ENCODE data around the gene NSUN7.
"Not testable (repeated sequence)": the region's sequence is repeated elsewhere in the genome, so short reads cannot be mapped to it uniquely, and the experiment has no call there.

The NSUN7 gene

DNA sequence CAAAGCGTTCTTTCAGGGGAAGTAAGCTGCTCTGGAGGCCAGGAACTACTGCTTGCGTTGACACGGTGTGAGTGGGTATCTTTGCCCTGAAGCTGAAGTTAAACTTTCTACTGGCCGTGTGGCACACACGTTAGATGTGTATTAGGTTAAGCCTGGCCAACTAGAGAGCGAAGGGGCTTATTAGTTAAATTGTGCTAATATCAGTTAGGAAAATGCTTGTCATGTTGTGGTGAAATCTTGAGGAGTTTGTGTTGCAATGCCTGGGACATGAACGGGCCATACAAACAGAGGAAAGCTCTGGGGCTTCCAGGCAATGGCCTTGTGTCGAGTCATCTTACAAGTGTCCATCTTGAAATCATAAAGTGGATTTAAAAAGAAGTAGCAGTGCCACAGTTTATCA lies 62.6 kb downstream of the NSUN7 start:
- no peaks in the 10 kb centered on the region for H3K4me1 ChIP-seq
- H3K27me3 ChIP-seq, result no peaks in the 10 kb centered on the region
- no peaks in the 10 kb centered on the region for H3K9me3 ChIP-seq
- DNase-seq, result no peak
- TF ChIP-seq, protein P1, sequence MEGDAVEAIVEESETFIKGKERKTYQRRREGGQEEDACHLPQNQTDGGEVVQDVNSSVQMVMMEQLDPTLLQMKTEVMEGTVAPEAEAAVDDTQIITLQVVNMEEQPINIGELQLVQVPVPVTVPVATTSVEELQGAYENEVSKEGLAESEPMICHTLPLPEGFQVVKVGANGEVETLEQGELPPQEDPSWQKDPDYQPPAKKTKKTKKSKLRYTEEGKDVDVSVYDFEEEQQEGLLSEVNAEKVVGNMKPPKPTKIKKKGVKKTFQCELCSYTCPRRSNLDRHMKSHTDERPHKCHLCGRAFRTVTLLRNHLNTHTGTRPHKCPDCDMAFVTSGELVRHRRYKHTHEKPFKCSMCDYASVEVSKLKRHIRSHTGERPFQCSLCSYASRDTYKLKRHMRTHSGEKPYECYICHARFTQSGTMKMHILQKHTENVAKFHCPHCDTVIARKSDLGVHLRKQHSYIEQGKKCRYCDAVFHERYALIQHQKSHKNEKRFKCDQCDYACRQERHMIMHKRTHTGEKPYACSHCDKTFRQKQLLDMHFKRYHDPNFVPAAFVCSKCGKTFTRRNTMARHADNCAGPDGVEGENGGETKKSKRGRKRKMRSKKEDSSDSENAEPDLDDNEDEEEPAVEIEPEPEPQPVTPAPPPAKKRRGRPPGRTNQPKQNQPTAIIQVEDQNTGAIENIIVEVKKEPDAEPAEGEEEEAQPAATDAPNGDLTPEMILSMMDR (IDR thresholded peaks at IDR 0.05; ENCODE audit: low read depth, low read length), result no peak
- no peaks in the 10 kb centered on the region for H3K36me3 ChIP-seq
- no peak overlapping the region for H3K4me3 ChIP-seq (ENCODE audit: low read depth, low read length)

DNA sequence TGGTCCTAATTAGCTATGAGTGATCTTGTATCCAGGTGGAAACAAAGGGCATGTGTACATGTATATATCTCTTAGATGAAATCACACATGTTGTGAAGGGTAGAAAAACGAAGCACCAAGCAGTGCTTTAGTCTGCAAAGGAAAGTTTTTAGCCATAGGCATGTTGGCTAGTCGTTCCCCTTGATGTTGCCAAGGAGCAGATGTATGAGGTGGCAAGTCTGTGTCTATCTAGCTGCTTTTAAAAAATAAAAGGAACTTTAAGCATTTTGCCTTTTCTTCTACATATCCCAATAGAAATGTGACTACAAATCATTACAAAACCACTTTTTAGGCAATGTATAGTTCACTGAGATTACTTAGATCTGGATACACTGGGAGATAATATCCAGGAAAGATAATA lies 63.1 kb downstream of the NSUN7 start:
- Histone ChIP-seq H3K36me3 (no peaks in the 10 kb centered on the region), H3K27me3 (no peaks in the 10 kb centered on the region), H3K4me1 (no peaks in the 10 kb centered on the region), H3K9me3 (no peaks in the 10 kb centered on the region), H3K4me3 (ENCODE audit: low read depth, low read length) (no peak overlapping the region)
- no peak for DNase-seq
- TF ChIP-seq, protein P1 (IDR thresholded peaks at IDR 0.05; ENCODE audit: low read depth, low read length), result no peak

DNA sequence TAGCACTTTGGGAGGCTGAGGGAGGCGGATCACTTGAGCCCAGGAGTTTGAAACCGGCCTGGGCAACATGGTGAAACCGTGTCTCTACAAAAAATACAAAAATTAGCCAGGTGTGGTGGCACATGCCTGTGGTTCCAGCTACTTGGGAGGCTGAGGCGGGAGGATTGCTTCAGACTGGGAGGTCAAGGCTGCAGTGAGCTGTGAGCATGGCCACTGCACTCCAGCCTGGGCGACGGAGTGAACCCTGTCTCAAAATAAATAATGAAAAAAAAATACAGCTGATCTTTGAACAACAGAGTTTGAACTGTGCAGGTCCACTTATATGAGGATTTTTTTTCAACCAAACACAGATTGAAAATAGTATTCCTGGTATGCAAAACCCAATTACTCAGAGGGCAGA lies 67.4 kb downstream of the NSUN7 start:
- not testable (repeated sequence) for H3K27me3 ChIP-seq; H3K36me3 ChIP-seq; H3K4me1 ChIP-seq; DNase-seq; H3K9me3 ChIP-seq; H3K4me3 ChIP-seq (ENCODE audit: low read depth, low read length)

DNA sequence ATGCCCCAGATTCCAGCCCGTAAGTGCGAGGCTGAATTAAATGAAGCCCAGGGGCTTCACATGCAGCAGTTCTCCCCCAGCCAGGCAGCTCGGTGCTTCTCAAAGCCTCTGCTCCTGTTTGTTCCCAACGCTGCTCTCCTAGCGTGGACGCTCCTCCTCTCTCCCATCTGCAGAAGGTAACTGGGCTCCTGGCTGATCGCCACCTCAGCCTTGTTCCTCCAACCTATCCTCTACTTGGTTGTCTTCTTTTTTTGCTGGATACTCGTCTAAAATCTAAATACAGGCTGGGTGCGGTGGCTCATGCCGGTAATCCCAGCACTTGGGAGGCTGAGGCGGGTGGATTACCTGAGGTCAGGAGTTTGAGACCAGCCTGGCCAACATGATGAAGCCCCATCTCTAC lies 70.3 kb downstream of the NSUN7 start:
- Histone ChIP-seq H3K9me3 (no peaks in the 10 kb centered on the region), H3K4me1 (no peaks in the 10 kb centered on the region), H3K4me3 (ENCODE audit: low read depth, low read length) (no peak overlapping the region), H3K27me3 (no peaks in the 10 kb centered on the region), H3K36me3 (no peaks in the 10 kb centered on the region)
- no peak for DNase-seq
- TF ChIP-seq, protein P1 (IDR thresholded peaks at IDR 0.05; ENCODE audit: low read depth, low read length), result no peak

DNA sequence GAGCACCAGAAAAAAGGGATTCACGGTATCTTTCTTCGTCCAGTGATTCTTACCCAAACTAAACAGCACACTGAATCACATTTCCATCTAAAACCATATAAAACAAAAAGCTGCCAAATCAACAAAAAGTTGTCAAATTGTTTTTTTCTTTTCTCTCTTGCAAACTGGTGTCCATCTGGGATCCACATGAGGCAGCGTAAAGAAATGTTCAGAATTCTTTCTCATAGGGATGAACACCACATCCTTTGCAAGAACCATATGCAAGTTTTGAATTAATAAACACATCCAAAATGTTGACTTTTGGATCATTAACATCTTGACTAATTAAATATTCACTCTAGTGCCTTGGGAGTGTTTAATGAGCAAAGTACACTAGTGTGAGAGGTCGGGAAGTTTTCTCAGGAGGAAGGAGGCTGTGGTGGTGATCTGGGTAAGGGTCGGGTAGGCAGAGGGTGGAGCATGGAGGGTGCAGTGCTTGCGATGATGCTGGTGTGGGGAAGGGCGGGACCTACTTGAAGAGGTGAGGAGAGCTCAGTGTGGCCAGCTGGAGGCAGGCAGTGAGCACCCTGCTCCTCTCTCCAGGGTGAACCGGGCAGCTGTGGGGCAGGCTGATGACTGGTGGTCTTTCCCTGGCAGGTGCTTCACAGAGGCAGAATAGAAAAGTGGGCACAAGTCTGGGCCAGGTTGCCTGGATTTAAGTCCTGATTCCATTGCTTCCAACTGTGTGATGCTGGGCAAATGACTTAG lies 72.8 kb downstream of the NSUN7 start:
- H3K4me3 ChIP-seq (ENCODE audit: low read depth, low read length), result no peak overlapping the region
- H3K9me3 ChIP-seq, result no peaks in the 10 kb centered on the region
- DNase-seq, result no peak
- H3K36me3 ChIP-seq, result no peaks in the 10 kb centered on the region
- H3K4me1 ChIP-seq, result no peaks in the 10 kb centered on the region
- TF ChIP-seq, protein P1 (IDR thresholded peaks at IDR 0.05; ENCODE audit: low read depth, low read length), result no peak
- H3K27me3 ChIP-seq, result no peaks in the 10 kb centered on the region

DNA sequence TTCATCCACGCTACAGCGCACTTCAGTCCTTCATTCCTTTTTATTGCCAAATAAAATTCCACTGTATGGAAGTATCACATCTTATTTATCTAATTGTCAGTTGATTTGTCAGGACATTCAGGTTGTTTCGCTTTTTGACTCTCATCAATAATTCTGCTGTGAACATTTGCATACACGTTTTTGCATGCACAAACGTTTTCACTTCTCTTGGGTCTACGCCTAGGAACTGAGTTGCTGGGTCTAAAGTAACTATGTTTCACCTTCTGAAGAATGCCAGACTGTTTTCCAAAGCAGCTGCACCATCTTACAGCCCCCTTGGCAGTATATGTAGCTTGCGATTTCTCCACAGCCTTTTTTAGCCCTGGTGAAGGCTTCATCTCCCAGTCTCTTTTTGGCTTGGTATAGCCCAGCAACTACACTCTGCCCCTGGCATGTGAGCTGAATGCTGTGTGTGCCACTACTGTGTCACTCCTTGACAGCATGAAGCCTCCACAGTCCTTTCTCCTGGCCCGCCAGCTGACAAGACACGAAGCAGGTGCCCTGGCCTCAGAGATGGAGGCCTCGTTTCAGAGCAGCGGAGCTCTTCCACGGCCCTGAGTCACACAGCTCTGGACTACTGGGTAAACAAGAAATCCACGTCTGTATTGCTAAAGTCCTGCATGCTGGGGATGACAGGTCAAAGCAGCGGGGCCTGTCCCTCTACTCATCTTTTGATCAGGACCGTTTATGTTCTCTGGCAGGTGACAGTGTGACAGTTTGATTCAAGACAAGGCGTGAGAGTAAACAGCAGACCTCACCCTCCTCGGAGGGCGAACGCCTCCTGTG lies 75.5 kb downstream of the NSUN7 start:
- H3K36me3 ChIP-seq, result no peaks in the 10 kb centered on the region
- no peak for DNase-seq

More for the DNA sequence above, 75.5 kb downstream of the NSUN7 start:
- H3K9me3 ChIP-seq, result no peaks in the 10 kb centered on the region
- H3K27me3 ChIP-seq, result no peaks in the 10 kb centered on the region
- TF ChIP-seq, protein P1 (IDR thresholded peaks at IDR 0.05; ENCODE audit: low read depth, low read length), result no peak
- H3K4me1 ChIP-seq, result no peaks in the 10 kb centered on the region
- no peak overlapping the region for H3K4me3 ChIP-seq (ENCODE audit: low read depth, low read length)
